Activated B cell treated with CpG ODN at 0.5 μM for 24 hours (primary cell): ENCODE measurements around the gene BAZ2A. TPM values are rescaled to one million over a fixed set of nuclear protein-coding genes. Genes with fewer than 3 reads are reported as not detected.

Experiments used
- ATAC-seq: fragments of 200-7000 bp; cut with Tn5 transposase; one replicate; pipeline ENCODE4 v1.10.0; 2021; ENCODE audit warnings: low read depth, mild to moderate bottlenecking, moderate library complexity
- CTCF ChIA-PET: fragments of 350-600 bp; sonication (Branson Sonifier 250); formaldehyde crosslinking; loops from one replicate; lab custom pipeline; 2021; ENCODE audit warnings: antibody characterized with exemption; lab: Charles Lee
- POLR2A ChIA-PET: fragments of 350-600 bp; sonication (Branson Sonifier 250); formaldehyde crosslinking; loops from one replicate; lab custom pipeline; 2021; ENCODE audit warnings: antibody characterized with exemption; lab: Charles Lee
- DNase-seq: peaks from one replicate; pipeline ENCODE4 v3.0.0; 2022
- H3K27ac Mint-ChIP-seq: one replicate; pipeline ENCODE4 v1.8.0; 2020; ENCODE audit warnings: mixed read lengths
- H3K27me3 Mint-ChIP-seq: one replicate; pipeline ENCODE4 v1.8.0; 2021; ENCODE audit warnings: mixed read lengths
- H3K36me3 Mint-ChIP-seq: one replicate; pipeline ENCODE4 v1.8.0; 2021; ENCODE audit warnings: low read depth, mixed read lengths
- H3K4me1 Mint-ChIP-seq: one replicate; pipeline ENCODE4 v1.8.0; 2021; ENCODE audit warnings: mixed read lengths
- H3K4me3 Mint-ChIP-seq: one replicate; pipeline ENCODE4 v1.8.0; 2020; ENCODE audit warnings: mild to moderate bottlenecking, mixed read lengths
- H3K9me3 Mint-ChIP-seq: one replicate; pipeline ENCODE4 v1.8.0; 2020; ENCODE audit warnings: mixed read lengths
- intact Hi-C: fragments of 100-400 bp; cut with micrococcal nuclease; formaldehyde crosslinking; loops from one replicate; pipeline ENCODE4 v1.15.1; 2024
- total RNA-seq: library from RNA; stranded (reverse); gene quantifications from 2 replicates; pipeline ENCODE4 v1.2.3, GENCODE V29; 2022
- TF ChIP-seq, protein P1 (sequence below): fragments of 200-600 bp; IDR thresholded peaks from one replicate; pipeline ENCODE4 v1.8.0; 2022; ENCODE audit warnings: antibody characterized with exemption, mild to moderate bottlenecking

Gene BAZ2A
- total RNA-seq, 1 donor from 2014 or later = 192 TPM

DNA sequence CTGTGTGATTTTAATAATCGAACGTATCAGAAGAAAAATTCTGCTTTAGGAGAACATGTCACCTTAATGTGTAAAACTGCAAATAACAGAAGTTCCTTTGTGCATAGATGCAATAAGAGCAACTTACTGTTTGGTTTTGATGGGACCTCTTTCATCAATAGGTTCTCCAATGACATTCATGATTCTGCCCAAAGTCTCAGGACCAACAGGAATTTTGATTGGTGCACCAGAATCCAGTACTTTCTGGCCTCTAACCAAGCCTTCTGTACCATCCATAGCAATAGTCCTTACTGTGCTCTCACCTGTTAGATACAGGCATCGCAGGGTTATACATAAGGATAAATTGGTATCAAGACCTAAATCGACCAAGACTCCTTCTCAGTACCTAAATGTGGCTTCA, 14.5 kb upstream of the BAZ2A start:
- peaks cover 57% of the 10 kb centered on the region for H3K36me3 Mint-ChIP-seq
- H3K9me3 Mint-ChIP-seq = no peaks in the 10 kb centered on the region
- ChIA-PET POLR2A (interaction anchor here (0.9 to 4.7 kb wide), 9 partner anchors 9 to 156 kb away, joined by 3 to 87 read pairs (median 23); partner anchors contain the start of genes NACA and PTGES3), CTCF (no interaction called here)
- ATAC-seq (no peak), DNase-seq (no peak)
- peak overlapping the region; percentile 97 for H3K4me3 Mint-ChIP-seq
- H3K4me1 Mint-ChIP-seq = peaks cover 28% of the 10 kb centered on the region
- peak overlapping the region; percentile 99 for H3K27ac Mint-ChIP-seq
- no peaks in the 10 kb centered on the region for H3K27me3 Mint-ChIP-seq
- intact Hi-C loops = no loop called here
- TF ChIP-seq, protein P1, sequence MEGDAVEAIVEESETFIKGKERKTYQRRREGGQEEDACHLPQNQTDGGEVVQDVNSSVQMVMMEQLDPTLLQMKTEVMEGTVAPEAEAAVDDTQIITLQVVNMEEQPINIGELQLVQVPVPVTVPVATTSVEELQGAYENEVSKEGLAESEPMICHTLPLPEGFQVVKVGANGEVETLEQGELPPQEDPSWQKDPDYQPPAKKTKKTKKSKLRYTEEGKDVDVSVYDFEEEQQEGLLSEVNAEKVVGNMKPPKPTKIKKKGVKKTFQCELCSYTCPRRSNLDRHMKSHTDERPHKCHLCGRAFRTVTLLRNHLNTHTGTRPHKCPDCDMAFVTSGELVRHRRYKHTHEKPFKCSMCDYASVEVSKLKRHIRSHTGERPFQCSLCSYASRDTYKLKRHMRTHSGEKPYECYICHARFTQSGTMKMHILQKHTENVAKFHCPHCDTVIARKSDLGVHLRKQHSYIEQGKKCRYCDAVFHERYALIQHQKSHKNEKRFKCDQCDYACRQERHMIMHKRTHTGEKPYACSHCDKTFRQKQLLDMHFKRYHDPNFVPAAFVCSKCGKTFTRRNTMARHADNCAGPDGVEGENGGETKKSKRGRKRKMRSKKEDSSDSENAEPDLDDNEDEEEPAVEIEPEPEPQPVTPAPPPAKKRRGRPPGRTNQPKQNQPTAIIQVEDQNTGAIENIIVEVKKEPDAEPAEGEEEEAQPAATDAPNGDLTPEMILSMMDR = no peak

DNA sequence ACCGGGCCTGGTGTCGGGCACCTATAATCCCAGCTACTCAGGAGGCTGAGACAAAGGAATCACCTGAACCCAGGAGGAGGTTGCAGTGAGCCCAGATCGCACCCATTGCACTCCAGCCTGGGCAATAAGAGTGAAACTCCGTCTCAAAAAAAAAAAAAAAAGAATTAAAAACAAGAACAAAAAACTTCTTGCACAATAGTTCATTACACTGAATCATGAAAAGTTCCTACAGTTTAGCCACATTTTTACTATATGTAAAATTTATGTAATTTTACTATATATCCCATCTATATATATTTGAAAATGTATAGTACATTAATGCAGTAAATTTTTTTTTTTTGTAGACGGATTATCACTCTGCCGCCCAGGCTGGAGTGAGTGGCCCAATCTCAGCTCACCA, 11.1 kb upstream of the BAZ2A start:
- H3K4me3 Mint-ChIP-seq = no peak overlapping the region
- TF ChIP-seq, protein P1 = no peak
- ChIA-PET POLR2A (interaction anchor here (0.7 to 2.5 kb wide), 2 partner anchors 17 to 46 kb away, joined by 4 to 6 read pairs; no protein-coding TSS in a partner anchor), CTCF (interaction anchor here (0.6 kb wide), 1 partner anchor 38 kb away, joined by 5 read pairs; no protein-coding TSS in a partner anchor)
- no peaks in the 10 kb centered on the region for H3K27me3 Mint-ChIP-seq
- peaks cover 83% of the 10 kb centered on the region for H3K36me3 Mint-ChIP-seq
- DNase-seq = no peak
- H3K27ac Mint-ChIP-seq = no peak overlapping the region
- H3K9me3 Mint-ChIP-seq = no peaks in the 10 kb centered on the region
- peaks cover 44% of the 10 kb centered on the region for H3K4me1 Mint-ChIP-seq
- ATAC-seq = no peak
- intact Hi-C loops = no loop called here

DNA sequence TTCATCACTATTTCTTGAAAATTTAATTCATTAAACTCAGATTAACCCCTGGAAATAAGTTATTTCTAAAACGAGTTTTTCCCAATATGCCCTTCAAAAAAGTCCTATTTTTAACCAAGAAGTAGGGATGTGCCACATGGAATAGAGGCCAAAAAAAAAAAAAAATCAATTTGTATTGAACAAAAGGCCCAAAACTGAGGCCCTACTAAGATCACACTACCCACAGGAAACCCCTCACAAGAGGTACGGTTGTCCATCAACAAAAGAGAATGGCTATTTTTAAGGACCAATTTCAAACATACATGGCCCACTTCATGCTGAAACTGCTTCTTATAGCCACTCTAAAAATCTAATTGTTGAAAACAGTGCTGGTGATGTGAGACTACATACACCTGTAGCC, 7.5 kb upstream of the BAZ2A start:
- ATAC-seq (no peak), DNase-seq (no peak)
- TF ChIP-seq, protein P1 = no peak
- ChIA-PET POLR2A (interaction anchor here (6.1 kb wide), 1 partner anchor 49 kb away, joined by 93 read pairs; the partner anchor contains the start of gene PTGES3), CTCF (no interaction called here)
- Mint-ChIP-seq H3K27me3 (no peaks in the 10 kb centered on the region), H3K27ac (peak overlapping the region; percentile 97), H3K9me3 (no peaks in the 10 kb centered on the region), H3K4me1 (peaks cover 57% of the 10 kb centered on the region), H3K36me3 (peaks cover 51% of the 10 kb centered on the region), H3K4me3 (no peak overlapping the region)
- intact Hi-C loops = loop anchor here (2.0 to 10.0 kb wide), 7 partner anchors 113 to 665 kb away; partner anchors contain the start of genes APOF, IL23A, PAN2 and RAB5B

DNA sequence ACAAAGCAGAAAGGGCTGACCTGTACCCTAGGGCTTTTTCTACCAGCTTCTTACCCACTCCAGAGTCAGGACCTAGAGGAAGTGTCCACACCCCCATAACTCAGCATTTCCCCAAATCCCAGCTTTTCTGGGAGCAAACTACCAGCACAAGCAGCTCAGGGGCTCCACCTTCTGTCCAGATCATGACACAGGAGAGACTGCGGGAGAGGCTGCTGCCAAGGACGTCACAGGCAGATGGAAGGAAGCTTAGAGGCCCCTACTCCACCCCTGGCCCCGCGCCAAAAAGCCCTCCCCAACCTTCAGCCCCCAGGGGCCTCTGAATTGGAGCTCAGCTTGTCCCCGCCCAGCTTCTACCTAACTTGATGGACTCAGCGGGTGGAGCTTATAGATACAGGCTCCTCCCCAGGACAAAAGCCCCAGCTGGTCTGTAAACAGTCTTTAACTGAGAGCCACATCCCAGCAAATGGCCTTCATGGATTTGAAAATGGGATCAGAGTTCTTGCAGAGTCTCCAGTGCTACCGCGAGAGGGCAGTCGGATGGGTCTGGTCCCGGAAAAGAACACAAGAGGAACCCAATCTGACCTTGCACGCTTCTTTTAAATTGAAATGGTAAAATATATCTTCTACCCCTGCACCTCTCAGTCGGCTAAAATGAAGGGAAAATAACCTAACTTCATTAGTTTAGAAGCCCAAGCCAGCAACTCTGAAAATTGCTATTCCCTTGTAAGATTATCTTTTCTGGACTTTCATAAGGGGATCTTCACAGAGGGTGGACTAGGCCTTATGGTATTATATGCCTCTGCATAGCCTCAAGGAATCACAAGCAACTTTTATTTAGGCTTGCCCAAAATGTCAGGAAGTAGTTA, 6.8 kb upstream of the BAZ2A start:
- Mint-ChIP-seq H3K36me3 (peaks cover 44% of the 10 kb centered on the region), H3K4me1 (peaks cover 64% of the 10 kb centered on the region), H3K9me3 (no peaks in the 10 kb centered on the region), H3K27me3 (no peaks in the 10 kb centered on the region), H3K27ac (peak overlapping the region; percentile 97), H3K4me3 (peak overlapping the region; percentile 96)
- TF ChIP-seq, protein P1 = no peak
- DNase-seq = peak; percentile 95
- intact Hi-C loops = loop anchor here (1.0 to 10.0 kb wide), 14 partner anchors 9 to 665 kb away; partner anchors contain the start of genes APOF, IL23A, NACA and PAN2
- ChIA-PET CTCF (interaction anchor here (0.6 to 2.3 kb wide), 35 partner anchors 9 to 475 kb away, joined by 3 to 55 read pairs (median 4); partner anchors contain the start of genes ATP5F1B, GLS2, PTGES3 and RBMS2), POLR2A (interaction anchor here (0.5 to 6.1 kb wide), 35 partner anchors 9 to 952 kb away, joined by 3 to 96 read pairs (median 4); partner anchors contain the start of genes ATP5F1B, CNPY2, DDIT3 and NACA)
- ATAC-seq = peak; percentile 64
